ENCODE data around the gene POLA2.
"Not testable (repeated sequence)": the region's sequence is repeated elsewhere in the genome, so short reads cannot be mapped to it uniquely, and the experiment has no call there.

POLA2 gene

GRCh38 chr11:65258988-65259387 is 2.8 kb upstream of the POLA2 start:
- Histone ChIP-seq H3K27ac (no peak overlapping the region), H3K4me3 (ENCODE audit: low read depth in 1 of 2, low read length in 1 of 2) (no peak overlapping the region), H3K4me1 (ENCODE audit: control insufficient read depth in 1 of 2, insufficient read depth in 1 of 2, low read depth in 1 of 2, low read length in 1 of 2) (peaks cover 21 to 26% of the 10 kb centered on the region in 2 experiments), H3K36me3 (no peaks in the 10 kb centered on the region), H3K9me3 (no peaks in the 10 kb centered on the region), H3K27me3 (no peaks in the 10 kb centered on the region)
- no peak for TF ChIP-seq CTCF (IDR thresholded peaks at IDR 0.05)

- no peak overlapping the region for H3K4me3 ChIP-seq (ENCODE audit: low read depth in 1 of 2, low read length in 1 of 2)
- H3K4me1 ChIP-seq (ENCODE audit: control insufficient read depth in 1 of 2, insufficient read depth in 1 of 2, low read depth in 1 of 2, low read length in 1 of 2): peaks cover 21 to 26% of the 10 kb centered on the region in 2 experiments
- H3K36me3 ChIP-seq: no peaks in the 10 kb centered on the region
- H3K27me3 ChIP-seq: no peaks in the 10 kb centered on the region
- TF ChIP-seq CTCF (IDR thresholded peaks at IDR 0.05): no peak
- H3K27ac ChIP-seq: no peak overlapping the region
- no peaks in the 10 kb centered on the region for H3K9me3 ChIP-seq
Observed at GRCh38 chr11:65260302-65260701, 1.5 kb upstream of the POLA2 start.

GRCh38 chr11:65260756-65261590 is 789 bp upstream of the POLA2 start:
- no peaks in the 10 kb centered on the region for H3K27me3 ChIP-seq

GRCh38 chr11:65262381-65262680 is 569 bp downstream of the POLA2 start:
- Histone ChIP-seq H3K27me3 (no peaks in the 10 kb centered on the region), H3K36me3 (no peaks in the 10 kb centered on the region), H3K4me1 (ENCODE audit: control insufficient read depth in 1 of 2, insufficient read depth in 1 of 2, low read depth in 1 of 2, low read length in 1 of 2) (peaks cover 22 to 32% of the 10 kb centered on the region in 2 experiments), H3K27ac (peak overlapping the region; percentile 81), H3K9me3 (no peaks in the 10 kb centered on the region), H3K4me3 (ENCODE audit: low read depth in 1 of 2, low read length in 1 of 2) (peak overlapping the region; percentile 91 to 95)
- TF ChIP-seq CTCF (IDR thresholded peaks at IDR 0.05): no peak

More at GRCh38 chr11:65260756-65261590, 789 bp upstream of the POLA2 start:
- TF ChIP-seq CTCF (IDR thresholded peaks at IDR 0.05): no peak
- peak overlapping the region; percentile 91 to 95 for H3K4me3 ChIP-seq (ENCODE audit: low read depth in 1 of 2, low read length in 1 of 2)
- H3K27ac ChIP-seq: peak overlapping the region; percentile 81
- H3K36me3 ChIP-seq: no peaks in the 10 kb centered on the region
- peaks cover 21 to 26% of the 10 kb centered on the region in 2 experiments for H3K4me1 ChIP-seq (ENCODE audit: control insufficient read depth in 1 of 2, insufficient read depth in 1 of 2, low read depth in 1 of 2, low read length in 1 of 2)
- no peaks in the 10 kb centered on the region for H3K9me3 ChIP-seq

GRCh38 chr11:65262776-65263175 is 1.0 kb downstream of the POLA2 start:
- TF ChIP-seq CTCF (IDR thresholded peaks at IDR 0.05): no peak
- Histone ChIP-seq H3K4me1 (ENCODE audit: control insufficient read depth in 1 of 2, insufficient read depth in 1 of 2, low read depth in 1 of 2, low read length in 1 of 2) (peaks cover 27 to 37% of the 10 kb centered on the region in 2 experiments), H3K9me3 (no peaks in the 10 kb centered on the region), H3K4me3 (ENCODE audit: low read depth in 1 of 2, low read length in 1 of 2) (peak overlapping the region; percentile 91 to 95), H3K27ac (peak overlapping the region; percentile 81), H3K27me3 (no peaks in the 10 kb centered on the region), H3K36me3 (no peaks in the 10 kb centered on the region)

- H3K9me3 ChIP-seq; H3K36me3 ChIP-seq; H3K27ac ChIP-seq; H3K27me3 ChIP-seq; H3K4me3 ChIP-seq (ENCODE audit: low read depth in 1 of 2, low read length in 1 of 2): not testable (repeated sequence)
- peaks cover 40 to 50% of the 10 kb centered on the region in 2 experiments for H3K4me1 ChIP-seq (ENCODE audit: control insufficient read depth in 1 of 2, insufficient read depth in 1 of 2, low read depth in 1 of 2, low read length in 1 of 2)
Observed at GRCh38 chr11:65264747-65265146, 3.0 kb downstream of the POLA2 start.
